Fibroblast of lung (primary cell): ENCODE results near the gene ACOXL. TPM values are rescaled to one million over a fixed set of nuclear protein-coding genes. Genes with fewer than 3 reads are reported as not detected.

Experiments used
- DNase-seq, 2 donors: peaks; one replicate each; pipeline versions ENCODE4 v3.0.0 to v3.0.0-alpha.2; 2010; ENCODE audit warnings: low read depth in 2 of 2
- H2AFZ ChIP-seq: 2 replicates; pipeline ENCODE4 v1.5.1; 2012; ENCODE audit warnings: low read length, control low read depth, inconsistent platforms
- H3K27ac ChIP-seq: 2 replicates; pipeline ENCODE4 v1.5.1; 2011; ENCODE audit warnings: low read length, control low read depth; ENCODE audit not compliant: insufficient read depth
- H3K27me3 ChIP-seq: 2 replicates; pipeline ENCODE4 v1.5.1; 2011; ENCODE audit warnings: mild to moderate bottlenecking, low read length; ENCODE audit not compliant: control insufficient read depth, insufficient read depth
- H3K36me3 ChIP-seq: 2 replicates; pipeline ENCODE4 v1.5.1; 2011; ENCODE audit warnings: low read length; ENCODE audit not compliant: control insufficient read depth, insufficient read depth
- H3K4me1 ChIP-seq: 2 replicates; pipeline ENCODE4 v1.5.1; 2011; ENCODE audit warnings: low read length; ENCODE audit not compliant: control insufficient read depth, insufficient read depth; ENCODE audit errors: extremely low read depth
- H3K4me2 ChIP-seq: 2 replicates; pipeline ENCODE4 v1.5.1; 2011; ENCODE audit warnings: low read length, control low read depth; ENCODE audit not compliant: insufficient read depth; ENCODE audit errors: extremely low read depth
- H3K4me3 ChIP-seq, 4 experiments: fragments of 200-600 bp in 1 of 4; sonication (generic) in 1 of 4; replicated peaks in 1 of 4; 2 replicates each; pipeline ENCODE4 v1.5.1; 2011 to 2016; ENCODE audit warnings: low read length in 4 of 4, low read depth in 3 of 4, mild to moderate bottlenecking in 3 of 4, control low read depth in 2 of 4, inconsistent platforms in 1 of 4, mixed read lengths in 1 of 4; ENCODE audit not compliant: insufficient read depth in 1 of 4; ENCODE audit errors: control extremely low read depth in 1 of 4
- H3K79me2 ChIP-seq: 2 replicates; pipeline ENCODE4 v1.5.1; 2012; ENCODE audit warnings: mild to moderate bottlenecking, low read length, inconsistent platforms; ENCODE audit not compliant: control insufficient read depth, insufficient read depth
- H3K9ac ChIP-seq: 2 replicates; pipeline ENCODE4 v1.5.1; 2011; ENCODE audit warnings: mild to moderate bottlenecking, low read length, control low read depth; ENCODE audit not compliant: insufficient read depth
- H3K9me3 ChIP-seq: 2 replicates; pipeline ENCODE4 v1.5.1; 2012; ENCODE audit warnings: low read depth, low read length; ENCODE audit not compliant: control insufficient read depth, insufficient read depth
- H4K20me1 ChIP-seq: 2 replicates; pipeline ENCODE4 v1.5.1; 2011; ENCODE audit warnings: low read length; ENCODE audit not compliant: control insufficient read depth, insufficient read depth; ENCODE audit errors: extremely low read depth
- CTCF ChIP-seq, 2 donors: IDR thresholded peaks in 1 of 2; conservative IDR thresholded peaks in 1 of 2; 1 replicate in 1 of 2; 2 replicates in 1 of 2; pipeline ENCODE4 v1.5.1; 2011 to 2012; ENCODE audit warnings: low read length in 2 of 2, control low read depth in 1 of 2, inconsistent platforms in 1 of 2, low read depth in 1 of 2, mild to moderate bottlenecking in 1 of 2
- EZH2 ChIP-seq: IDR thresholded peaks from 2 replicates; pipeline ENCODE4 v1.5.1; 2012; ENCODE audit warnings: low read length, control low read depth, mild to moderate bottlenecking; ENCODE audit errors: missing control alignments
- polyA plus RNA-seq, 2 donors: library from polyadenylated mRNA; depleted of rRNA in 1 of 2; stranded (reverse) in 1 of 2; unstranded in 1 of 2; fragments of >200 nt; gene quantifications; 2 replicates each; pipeline ENCODE4 v1.2.1, GENCODE V29; 2011 to 2012; ENCODE audit warnings: missing spikeins in 1 of 2
- total RNA-seq: library from RNA; depleted of rRNA; stranded (reverse); fragments of >200 nt; gene quantifications from 2 replicates; pipeline ENCODE4 v1.2.1, GENCODE V29; 2014

The ACOXL gene
- total and polyA plus RNA-seq, 2 donors (not counting 1 experiment from before 2014, with no cell fraction given), result not detected

- Histone ChIP-seq H3K9ac (no peak overlapping the region), H3K4me2 (no peak overlapping the region), H3K27me3 (peaks cover 6% of the 10 kb centered on the region), H4K20me1 (no peaks in the 10 kb centered on the region), H3K4me3 (no peak overlapping the region), H3K79me2 (no peaks in the 10 kb centered on the region), H3K27ac (no peak overlapping the region), H3K36me3 (no peaks in the 10 kb centered on the region), H3K4me1 (no peaks in the 10 kb centered on the region), H2AFZ (no peak overlapping the region), H3K9me3 (no peaks in the 10 kb centered on the region)
- TF ChIP-seq EZH2 (no peak), CTCF (conservative IDR thresholded peaks at IDR 0.05 in 1 of 2, IDR thresholded peaks at IDR 0.05 in 1 of 2; ENCODE audit: low read depth in 1 of 2, low read length in 2 of 2) (no peak)
- no peak for DNase-seq
Observed at GRCh38 chr2:110861616-110862260, 129.4 kb downstream of the ACOXL start.

- H3K9ac ChIP-seq, result no peak overlapping the region
- no peak for DNase-seq
- H4K20me1 ChIP-seq, result no peaks in the 10 kb centered on the region
- no peak overlapping the region for H2AFZ ChIP-seq
- no peaks in the 10 kb centered on the region for H3K9me3 ChIP-seq
- H3K27me3 ChIP-seq, result peaks cover 6% of the 10 kb centered on the region
- no peak overlapping the region for H3K27ac ChIP-seq
- no peak overlapping the region for H3K4me2 ChIP-seq
- no peaks in the 10 kb centered on the region for H3K79me2 ChIP-seq
- no peaks in the 10 kb centered on the region for H3K36me3 ChIP-seq
- no peak overlapping the region for H3K4me3 ChIP-seq
- no peaks in the 10 kb centered on the region for H3K4me1 ChIP-seq
- TF ChIP-seq EZH2 (no peak), CTCF (conservative IDR thresholded peaks at IDR 0.05 in 1 of 2, IDR thresholded peaks at IDR 0.05 in 1 of 2; ENCODE audit: low read depth in 1 of 2, low read length in 2 of 2) (no peak)
Observed at GRCh38 chr2:110863726-110864125, 131.4 kb downstream of the ACOXL start.

- no peaks in the 10 kb centered on the region for H3K36me3 ChIP-seq
- H4K20me1 ChIP-seq, result peaks cover 2% of the 10 kb centered on the region
- no peaks in the 10 kb centered on the region for H3K9me3 ChIP-seq
- TF ChIP-seq CTCF (conservative IDR thresholded peaks at IDR 0.05 in 1 of 2, IDR thresholded peaks at IDR 0.05 in 1 of 2; ENCODE audit: low read depth in 1 of 2, low read length in 2 of 2) (no peak), EZH2 (no peak)
- H3K4me2 ChIP-seq, result no peak overlapping the region
- H3K4me3 ChIP-seq, result no peak overlapping the region
- no peak overlapping the region for H2AFZ ChIP-seq
- no peaks in the 10 kb centered on the region for H3K79me2 ChIP-seq
- no peak for DNase-seq
- peaks cover 4% of the 10 kb centered on the region for H3K27me3 ChIP-seq
- H3K9ac ChIP-seq, result no peak overlapping the region
- H3K4me1 ChIP-seq, result no peaks in the 10 kb centered on the region
- H3K27ac ChIP-seq, result no peak overlapping the region
Observed at GRCh38 chr2:110864176-110864575, 131.8 kb downstream of the ACOXL start.
